PC-3 (cell line): Measurements from ENCODE around the gene CARHSP1. TPM values are rescaled to one million over a fixed set of nuclear protein-coding genes. Genes with fewer than 3 reads are reported as not detected.

Experiments used
- total RNA-seq: library from RNA; depleted of rRNA; stranded (reverse); fragments of >200 nt; gene quantifications from 2 replicates; pipeline ENCODE4 v1.2.3, GENCODE V29; 2014; rRNA removed

Gene CARHSP1
- total RNA-seq, 1 experiment from 2014 or later = 142 TPM

Other genes with a start within 250 kb of the CARHSP1 start
- 14.6 and 17.6 TPM in 2 replicates for gene METTL22, start 247.3 kb downstream of the CARHSP1 start, total RNA-seq
- 0.17 and 0.95 TPM in 2 replicates for gene ABAT, start 194.4 kb downstream of the CARHSP1 start, total RNA-seq
- gene TMEM186, start 71.4 kb downstream of the CARHSP1 start, total RNA-seq = 5.8 and 7.4 TPM in 2 replicates
- gene PMM2, start 71.2 kb downstream of the CARHSP1 start, total RNA-seq = 28.4 and 35.2 TPM in 2 replicates
- gene LITAFD, start 13.3 kb upstream of the CARHSP1 start, total RNA-seq = not detected in 2 replicates
- gene USP7, start 94.9 kb upstream of the CARHSP1 start, total RNA-seq = 52.8 and 73.8 TPM in 2 replicates
- gene HAPSTR1, start 222.6 kb upstream of the CARHSP1 start, total RNA-seq = 24.4 and 28.6 TPM in 2 replicates